HG02763 (cell line): Measurements from ENCODE around the gene STIP1.
A peak's percentile ranks its signal among the peaks of the same experiment; 100 is the strongest.

Experiments used
- ATAC-seq: cut with Tn5 transposase; IDR thresholded peaks from one replicate; pipeline ENCODE4 v1.9.1; 2021; ENCODE audit warnings: mild to moderate bottlenecking, moderate library complexity; ENCODE audit not compliant: unreplicated experiment

STIP1 gene

DNA sequence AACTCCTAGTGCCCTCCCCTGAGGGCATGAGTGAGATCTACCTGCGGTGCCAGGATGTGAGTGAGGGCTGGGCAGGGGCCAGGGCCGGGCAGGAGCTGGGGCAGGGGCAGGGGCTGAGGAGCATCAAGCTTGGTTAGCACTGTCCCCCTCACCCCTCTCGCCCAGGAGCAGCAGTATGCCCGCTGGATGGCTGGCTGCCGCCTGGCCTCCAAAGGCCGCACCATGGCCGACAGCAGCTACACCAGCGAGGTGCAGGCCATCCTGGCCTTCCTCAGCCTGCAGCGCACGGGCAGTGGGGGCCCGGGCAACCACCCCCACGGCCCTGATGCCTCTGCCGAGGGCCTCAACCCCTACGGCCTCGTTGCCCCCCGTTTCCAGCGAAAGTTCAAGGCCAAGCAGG lies 34.3 kb downstream of the STIP1 start:
- ATAC-seq: no peak

DNA sequence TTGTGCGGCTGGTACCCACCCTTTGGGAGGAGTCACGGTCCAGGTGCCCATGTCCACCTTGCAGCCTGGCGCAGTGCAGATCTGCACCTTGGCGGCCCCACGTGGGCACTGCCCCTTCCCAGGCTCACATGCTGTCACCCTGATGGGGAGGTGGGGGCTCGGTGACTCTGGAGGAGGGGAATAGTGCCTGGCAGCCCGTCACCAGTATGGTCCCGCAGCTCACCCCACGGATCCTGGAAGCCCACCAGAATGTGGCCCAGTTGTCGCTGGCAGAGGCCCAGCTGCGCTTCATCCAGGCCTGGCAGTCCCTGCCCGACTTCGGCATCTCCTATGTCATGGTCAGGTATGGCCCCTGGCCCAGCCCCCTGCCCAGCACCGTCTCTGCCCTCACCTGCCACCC lies 34.8 kb downstream of the STIP1 start:
- ATAC-seq: no peak

DNA sequence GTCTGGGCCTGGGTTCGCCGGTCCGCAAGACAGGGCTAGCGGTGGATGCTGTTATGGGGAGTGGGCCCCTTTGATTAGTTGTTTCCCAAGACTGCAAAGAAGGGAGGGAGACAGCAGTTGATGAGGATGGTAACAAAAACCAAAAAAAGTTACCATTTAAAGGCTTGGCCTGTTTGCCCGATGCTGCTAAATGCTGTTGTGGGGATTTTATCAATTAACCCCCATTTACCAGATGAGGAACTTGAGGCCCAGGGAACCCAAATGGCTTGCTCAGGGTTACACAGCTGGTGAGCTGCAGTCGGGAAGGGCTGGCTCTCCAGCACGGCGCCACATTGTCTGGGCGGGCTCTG lies 36.7 kb downstream of the STIP1 start:
- no peak for ATAC-seq

DNA sequence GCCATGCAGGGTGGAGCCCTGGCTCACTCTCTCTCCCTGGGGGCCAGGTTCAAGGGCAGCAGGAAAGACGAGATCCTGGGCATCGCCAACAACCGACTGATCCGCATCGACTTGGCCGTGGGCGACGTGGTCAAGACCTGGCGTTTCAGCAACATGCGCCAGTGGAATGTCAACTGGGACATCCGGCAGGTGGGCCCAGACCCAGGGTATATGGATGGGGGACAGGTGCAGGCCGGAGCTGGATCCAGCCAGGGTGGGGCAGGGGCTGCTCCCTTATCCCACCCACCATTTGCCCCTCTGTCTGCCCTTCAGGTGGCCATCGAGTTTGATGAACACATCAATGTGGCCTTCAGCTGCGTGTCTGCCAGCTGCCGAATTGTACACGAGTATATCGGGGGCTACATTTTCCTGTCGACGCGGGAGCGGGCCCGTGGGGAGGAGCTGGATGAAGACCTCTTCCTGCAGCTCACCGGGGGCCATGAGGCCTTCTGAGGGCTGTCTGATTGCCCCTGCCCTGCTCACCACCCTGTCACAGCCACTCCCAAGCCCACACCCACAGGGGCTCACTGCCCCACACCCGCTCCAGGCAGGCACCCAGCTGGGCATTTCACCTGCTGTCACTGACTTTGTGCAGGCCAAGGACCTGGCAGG lies 37.2 kb downstream of the STIP1 start:
- no peak for ATAC-seq

DNA sequence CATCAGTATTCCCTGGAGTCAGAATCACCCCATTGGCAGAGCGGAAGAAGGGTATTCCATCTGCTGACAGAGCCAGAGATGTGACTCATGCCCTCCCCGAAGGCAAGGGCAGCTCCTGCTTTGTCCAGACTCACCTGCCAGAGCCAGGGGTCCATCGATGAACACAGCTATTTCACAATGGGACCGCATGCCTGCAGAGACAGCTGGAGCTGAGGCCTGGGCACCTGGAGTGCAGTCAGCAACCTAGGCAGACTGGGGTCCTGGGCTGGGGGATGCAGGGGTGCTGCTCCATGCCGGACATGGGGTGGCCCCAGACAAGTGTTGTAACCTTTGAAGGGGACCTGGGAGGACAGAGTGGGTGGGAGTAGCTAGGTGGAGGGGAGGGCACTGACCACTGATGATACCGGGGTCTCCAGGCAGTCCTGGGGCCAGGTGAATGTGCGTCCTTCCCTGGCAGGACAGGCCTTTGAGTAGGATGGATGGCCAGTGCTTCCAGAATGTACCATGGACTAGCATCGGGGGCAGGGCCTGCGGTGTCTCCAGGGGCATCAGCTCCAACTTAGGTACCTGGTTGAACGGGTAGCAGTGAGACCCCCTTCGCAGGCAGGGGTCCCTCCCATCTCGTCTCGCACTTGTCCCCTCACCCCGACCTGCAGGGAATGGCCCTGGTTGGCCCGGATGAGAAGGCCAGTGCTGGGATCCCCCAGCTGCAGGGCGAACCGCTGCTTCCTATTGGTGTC lies 38.4 kb downstream of the STIP1 start:
- ATAC-seq: no peak

DNA sequence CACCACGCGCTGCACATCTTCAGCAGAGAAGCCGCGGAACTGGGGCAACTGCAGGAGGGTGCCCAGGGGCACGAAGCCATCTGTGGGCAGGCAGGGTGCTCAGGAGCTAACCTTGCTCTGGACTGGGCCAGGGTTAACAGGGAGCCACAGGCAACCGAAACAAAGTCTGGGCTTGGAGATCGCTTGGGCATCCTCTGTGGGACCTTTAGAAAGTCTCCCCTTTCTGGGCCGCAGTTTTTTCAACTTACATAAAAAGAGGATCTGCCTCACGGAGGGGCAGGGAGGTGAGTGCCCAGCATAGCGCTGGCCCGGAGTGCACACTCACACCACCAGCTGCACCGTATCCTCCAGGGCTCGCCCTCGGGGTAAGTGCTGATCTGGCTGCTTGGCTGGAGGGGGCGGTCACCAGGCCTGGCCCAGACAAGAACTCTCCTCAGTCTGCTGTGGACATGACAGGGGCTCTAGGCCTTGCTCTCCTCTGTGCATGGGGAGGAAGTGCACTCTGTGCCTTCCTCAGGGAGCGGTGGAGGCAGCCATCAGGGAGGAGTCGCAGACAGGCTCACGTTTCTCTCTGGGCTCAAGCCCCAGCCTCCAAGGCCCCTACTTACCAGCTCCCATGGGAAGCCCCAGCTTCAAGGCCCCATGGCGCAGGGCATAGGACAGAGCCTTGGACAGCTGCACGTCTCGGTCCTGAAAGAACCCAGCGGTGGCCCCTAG lies 39.1 kb downstream of the STIP1 start:
- no peak for ATAC-seq

DNA sequence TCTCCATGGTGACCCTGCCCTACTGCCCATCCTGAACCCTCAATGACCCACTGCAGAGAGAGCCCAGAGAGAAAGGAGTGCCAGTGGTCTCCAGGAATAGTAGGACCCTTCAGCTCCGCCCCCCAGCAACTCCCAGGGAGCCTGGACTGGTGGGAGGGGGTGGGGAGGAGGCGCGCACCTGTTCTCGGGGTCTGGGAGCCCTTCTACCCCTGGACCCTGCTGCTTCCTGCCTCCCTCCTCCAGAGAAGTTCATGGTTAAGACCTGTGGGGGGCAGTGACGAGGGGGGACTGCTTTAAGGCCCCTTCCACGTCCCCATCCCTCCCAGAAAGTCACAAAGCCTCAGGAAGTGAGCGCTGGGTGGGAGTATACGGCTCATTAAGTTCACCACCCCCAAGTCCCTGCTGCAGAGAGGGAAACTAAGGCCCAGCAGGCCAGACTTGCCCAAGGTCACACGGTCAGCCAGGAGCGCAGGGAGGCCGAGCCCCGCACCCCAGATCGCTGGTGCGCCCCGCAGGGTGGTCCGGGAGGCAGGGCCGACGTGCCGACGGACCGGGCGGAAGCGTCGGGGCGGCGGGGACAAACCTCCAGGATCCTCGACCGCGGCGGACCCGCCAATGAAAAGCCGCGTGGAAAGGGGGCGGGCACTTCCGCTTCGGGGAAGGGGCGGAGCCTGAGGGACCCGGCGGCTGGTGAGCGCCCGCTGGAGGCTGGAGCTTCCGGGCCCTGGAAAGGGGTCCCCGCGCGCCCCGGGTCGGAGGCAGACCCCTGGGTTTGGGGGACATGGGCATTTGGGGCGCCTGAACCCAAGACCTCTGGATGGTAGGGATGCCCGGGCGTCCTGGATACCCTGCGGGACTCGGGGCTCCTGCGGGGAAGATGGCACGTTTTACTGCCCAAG lies 39.9 kb downstream of the STIP1 start, which contains the start of the genes NUDT22 and TRPT1:
Gene NUDT22 (plus strand): TSS at position 667 of the 899 bp plus-strand sequence. CDS start 379 bp downstream, outside the sequence.
Gene TRPT1 (minus strand): TSS at position 579 of the 899 bp plus-strand sequence. CDS start 326 bp downstream, at position 253.
- ATAC-seq: peak; percentile 39

DNA sequence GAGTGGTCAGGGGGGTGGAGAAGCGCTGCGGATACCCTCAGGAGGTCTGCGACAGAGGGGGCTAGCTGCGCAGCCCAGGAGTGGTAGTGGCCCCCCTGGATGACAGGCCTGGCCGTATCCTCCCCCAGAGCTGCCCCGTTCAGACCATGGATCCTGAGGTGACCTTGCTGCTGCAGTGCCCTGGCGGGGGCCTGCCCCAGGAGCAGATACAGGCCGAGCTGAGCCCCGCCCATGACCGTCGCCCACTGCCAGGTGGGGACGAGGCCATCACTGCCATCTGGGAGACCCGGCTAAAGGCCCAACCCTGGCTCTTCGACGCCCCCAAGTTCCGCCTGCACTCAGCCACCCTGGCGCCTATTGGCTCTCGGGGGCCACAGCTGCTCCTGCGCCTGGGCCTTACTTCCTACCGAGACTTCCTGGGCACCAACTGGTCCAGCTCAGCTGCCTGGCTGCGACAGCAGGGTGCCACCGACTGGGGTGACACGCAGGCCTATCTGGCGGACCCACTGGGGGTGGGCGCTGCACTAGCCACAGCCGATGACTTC lies 40.6 kb downstream of the STIP1 start:
- no peak for ATAC-seq

DNA sequence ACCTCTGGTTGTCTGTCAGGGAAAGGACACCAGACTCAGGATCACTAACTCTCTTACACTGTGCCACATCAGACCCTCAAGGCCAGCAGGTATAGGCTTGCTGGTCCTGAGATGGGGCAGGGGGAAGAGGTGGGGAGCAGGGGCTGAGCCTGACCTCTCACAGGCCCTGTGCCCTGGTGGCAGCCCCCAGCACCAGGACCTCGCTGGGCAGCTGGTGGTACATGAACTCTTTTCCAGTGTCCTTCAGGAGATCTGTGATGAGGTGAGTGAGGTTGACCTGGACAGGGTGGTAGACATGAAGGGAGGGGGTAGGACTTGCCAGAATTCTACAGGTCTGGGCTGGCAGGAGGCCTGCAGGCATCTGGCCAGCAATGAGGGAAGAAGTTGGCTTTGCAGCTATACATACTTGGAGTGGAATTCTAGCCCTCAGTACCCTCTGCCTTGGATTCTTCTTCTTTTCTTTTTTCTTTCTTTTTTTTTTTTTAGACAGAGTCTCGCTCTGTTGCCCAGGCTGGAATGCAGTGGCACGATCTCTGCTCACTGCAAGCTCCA lies 41.5 kb downstream of the STIP1 start:
- no peak for ATAC-seq

DNA sequence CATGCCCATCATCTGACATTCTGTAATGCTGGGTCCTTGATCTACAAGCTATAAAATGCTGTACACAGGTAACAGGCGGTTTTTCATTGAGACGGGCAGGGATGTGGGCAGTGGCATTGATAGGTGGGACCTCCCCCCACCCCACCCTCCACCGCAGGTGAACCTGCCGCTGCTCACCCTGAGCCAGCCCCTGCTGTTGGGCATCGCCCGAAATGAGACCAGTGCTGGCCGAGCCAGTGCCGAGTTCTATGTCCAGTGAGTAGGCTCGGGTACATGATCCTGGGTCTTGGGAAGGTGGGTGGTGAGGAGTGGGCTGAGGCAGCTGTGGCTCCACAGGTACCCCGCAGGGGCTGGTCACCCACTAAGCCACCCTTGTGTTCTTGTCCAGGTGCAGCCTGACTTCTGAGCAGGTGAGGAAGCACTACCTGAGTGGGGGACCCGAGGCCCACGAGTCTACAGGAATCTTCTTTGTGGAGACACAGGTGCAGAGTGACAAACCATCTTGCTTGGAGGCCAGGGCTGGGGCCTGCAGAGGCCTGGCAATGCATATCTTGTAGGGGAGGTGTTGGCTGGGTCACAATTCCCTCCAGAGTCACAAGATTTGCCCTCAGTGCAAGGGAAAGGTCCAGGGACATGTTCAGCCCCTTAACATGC lies 43.2 kb downstream of the STIP1 start:
- no peak for ATAC-seq

DNA sequence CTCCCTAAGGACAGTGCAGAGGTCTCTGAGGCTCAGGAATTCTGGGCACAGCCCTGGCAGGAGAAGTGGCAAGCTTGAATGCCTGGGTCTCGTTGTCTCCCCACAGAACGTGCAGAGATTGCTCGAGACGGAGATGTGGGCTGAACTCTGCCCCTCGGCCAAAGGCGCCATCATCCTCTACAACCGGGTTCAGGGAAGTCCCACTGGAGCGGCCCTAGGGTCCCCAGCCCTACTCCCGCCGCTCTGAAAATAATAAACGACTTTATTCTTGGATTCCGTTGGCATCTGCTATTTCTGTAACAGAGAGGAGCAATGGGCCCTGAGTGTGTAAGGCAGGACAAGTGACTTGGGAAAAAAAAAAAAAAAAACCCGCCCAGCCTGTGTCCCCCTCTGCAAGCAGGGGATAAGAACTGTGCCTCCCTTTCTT lies 43.8 kb downstream of the STIP1 start:
- no peak for ATAC-seq

DNA sequence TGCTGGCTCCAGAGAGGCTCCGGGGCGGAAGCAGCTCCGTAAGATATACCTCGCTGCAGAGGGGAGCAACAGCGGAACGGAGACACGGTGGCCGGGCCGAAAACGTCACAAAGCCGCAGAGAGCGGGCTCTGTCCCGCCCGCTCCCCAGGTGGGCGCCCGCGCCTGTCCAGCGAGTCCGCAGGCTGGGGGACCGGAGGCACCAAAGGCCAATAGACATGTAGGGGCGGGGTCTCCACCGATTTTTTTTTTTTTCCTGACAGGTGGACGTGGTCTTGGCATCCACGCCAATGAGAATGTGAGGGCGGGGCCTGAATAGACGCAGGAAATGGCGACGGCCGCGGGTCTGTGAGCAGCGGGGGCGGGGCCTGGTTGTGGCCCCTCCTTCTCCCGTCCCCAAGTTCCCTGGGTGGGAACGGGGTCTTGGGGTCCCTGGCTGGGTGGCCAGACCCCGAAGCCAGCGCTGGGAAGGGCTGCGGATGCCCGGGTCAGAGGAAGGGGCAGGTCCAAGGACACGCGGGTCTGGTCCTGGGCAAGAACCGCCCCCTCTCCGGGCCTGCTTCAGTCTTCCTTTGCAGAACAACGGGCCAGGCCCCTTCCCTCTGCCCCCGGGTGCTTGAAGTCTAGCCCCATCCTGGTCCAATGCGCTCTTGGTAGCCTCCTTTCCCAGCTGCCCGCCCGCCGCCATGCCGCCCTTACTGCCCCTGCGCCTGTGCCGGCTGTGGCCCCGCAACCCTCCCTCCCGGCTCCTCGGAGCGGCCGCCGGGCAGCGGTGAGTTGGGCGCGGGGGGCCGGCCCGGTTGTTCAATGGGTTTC lies 44.4 kb downstream of the STIP1 start, which contains the start of gene DNAJC4:
Gene DNAJC4 (plus strand): TSS at position 378 of the 814 bp plus-strand sequence. CDS start 307 bp downstream, at position 685.
- peak; percentile 62 for ATAC-seq

DNA sequence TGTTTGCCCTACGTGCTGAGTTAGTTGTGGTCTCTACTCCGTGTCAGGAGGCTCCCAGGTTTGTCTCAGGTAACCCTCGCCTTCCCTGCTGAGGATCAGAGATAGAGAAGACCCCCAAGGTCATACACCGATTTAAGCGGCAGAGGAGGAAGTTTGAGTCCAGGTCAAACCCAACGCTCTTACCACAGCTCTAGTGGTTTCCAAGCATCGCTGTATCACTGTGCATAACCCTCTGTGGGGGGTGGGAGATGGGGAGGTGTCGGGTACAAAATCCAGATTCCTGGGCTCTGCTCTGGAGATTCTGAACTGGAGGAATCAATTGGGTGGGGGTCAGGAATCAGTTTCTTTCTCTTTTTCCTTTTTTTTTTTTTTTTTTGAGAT lies 45.0 kb downstream of the STIP1 start:
- no peak for ATAC-seq

DNA sequence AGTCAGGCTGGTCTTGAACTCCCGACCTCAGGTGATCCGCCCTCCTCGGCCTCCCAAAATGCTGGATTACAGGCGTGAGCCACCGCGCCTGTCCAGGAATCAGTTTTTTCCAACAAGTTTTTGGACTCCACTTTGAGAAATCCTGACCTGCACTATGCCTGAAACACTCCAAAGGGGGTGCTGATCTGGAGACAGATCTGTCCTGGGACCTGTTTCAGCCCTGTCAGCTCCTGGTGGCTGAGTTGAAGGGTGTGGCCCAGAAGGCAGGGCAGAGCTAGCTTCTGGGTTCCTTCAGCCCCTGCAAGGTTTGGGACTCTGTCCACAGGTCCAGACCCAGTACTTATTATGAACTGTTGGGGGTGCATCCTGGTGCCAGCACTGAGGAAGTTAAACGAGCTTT lies 45.6 kb downstream of the STIP1 start:
- ATAC-seq: no peak

DNA sequence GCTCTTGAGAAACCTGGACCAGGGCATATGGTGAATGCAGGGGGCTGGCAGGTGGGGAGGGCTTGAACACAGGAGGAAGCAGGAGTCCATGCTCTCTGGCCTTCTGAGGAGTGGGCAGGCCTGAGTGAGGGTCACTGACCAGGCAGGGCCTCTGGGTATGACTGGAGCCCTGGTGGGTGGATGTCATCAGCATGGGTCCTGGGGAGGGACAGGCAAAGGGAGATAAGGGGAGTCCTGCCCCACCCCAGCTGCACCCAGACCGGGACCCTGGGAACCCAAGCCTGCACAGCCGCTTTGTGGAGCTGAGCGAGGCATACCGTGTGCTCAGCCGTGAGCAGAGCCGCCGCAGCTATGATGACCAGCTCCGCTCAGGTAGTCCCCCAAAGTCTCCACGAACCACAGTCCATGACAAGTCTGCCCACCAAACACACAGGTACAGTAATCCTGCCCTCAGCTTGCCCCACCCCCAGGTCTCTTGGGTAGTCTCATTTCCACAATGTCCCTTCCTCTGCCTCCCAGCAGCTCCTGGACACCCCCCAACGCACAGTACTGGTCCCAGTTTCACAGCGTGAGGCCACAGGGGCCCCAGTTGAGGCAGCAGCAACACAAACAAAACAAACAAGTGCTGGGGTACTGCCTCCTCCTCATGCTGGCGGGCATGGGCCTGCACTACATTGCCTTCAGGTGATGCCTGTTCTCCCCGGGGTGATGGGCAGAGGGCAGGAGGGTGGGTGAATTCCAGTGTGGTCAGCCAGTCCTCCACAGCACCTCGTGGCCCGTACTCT lies 46.4 kb downstream of the STIP1 start:
- no peak for ATAC-seq

DNA sequence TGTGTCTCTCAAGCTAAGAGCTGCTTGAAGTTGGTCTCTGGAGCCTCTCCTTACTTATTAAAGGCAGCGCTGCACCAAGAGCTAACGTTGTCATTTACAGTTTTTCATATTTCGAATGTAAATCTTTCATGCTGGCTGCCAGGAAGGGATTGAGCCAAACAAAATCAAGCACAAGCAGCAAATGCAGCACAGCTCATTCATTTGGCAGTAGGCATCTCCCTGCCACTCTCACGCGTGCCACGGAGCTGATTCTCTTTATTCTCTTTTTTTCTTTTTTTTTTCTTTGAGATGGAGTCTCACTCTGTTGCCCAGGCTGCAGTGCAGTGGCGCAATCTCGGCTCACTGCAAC lies 47.0 kb downstream of the STIP1 start:
- ATAC-seq: no peak

DNA sequence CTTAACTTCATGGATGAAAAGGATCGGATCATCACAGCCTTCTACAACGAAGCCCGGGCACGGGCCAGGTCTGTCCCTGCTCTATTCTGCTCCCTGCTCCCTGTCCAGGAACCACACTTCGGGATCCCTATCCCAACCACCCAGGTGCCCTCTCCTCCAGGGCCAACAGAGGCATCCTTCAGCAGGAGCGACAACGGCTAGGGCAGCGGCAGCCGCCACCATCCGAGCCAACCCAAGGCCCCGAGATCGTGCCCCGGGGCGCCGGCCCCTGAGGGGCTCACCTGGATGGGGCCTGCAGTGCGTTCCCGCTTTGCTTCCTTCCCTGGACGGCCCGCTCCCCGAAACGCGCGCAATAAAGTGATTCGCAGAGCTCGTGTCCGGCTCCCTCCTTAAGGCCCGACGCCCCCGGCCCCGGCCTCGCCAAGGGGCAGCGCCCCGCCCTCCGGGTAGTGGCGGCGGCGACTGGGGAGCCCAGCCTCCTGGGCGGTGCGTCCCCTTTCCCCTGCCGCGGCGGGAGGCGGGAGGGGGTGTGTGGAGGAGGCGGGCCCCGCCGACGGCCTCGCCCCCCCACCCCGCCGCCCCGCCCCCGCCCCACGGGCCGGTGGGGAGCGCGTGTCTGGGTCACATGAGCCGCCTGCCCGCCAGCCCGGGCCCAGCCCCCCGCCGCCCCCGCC lies 48.1 kb downstream of the STIP1 start, which contains the start of gene VEGFB:
Gene VEGFB (plus strand): TSS at position 672 of the 674 bp plus-strand sequence. CDS start 250 bp downstream, outside the sequence.
- peak; percentile 41 for ATAC-seq
